H1 (cell line): Measurements from ENCODE around the gene F10. TPM values are rescaled to one million over a fixed set of nuclear protein-coding genes. Genes with fewer than 3 reads are reported as not detected.
A peak's percentile ranks its signal among the peaks of the same experiment; 100 is the strongest.

Source experiments
- CTCF ChIA-PET: fragments of 300-600 bp; sonication (Branson Sonifier 250); formaldehyde crosslinking; loops from one replicate; lab custom pipeline; 2021; ENCODE audit not compliant: partially characterized antibody; lab: Charles Lee
- POLR2A ChIA-PET: fragments of 300-600 bp; sonication (Branson Sonifier 250); formaldehyde crosslinking; loops from one replicate; lab custom pipeline; 2021; ENCODE audit warnings: inconsistent platforms; ENCODE audit not compliant: partially characterized antibody; lab: Charles Lee
- DNase-seq, 2 experiments: peaks; one replicate each; pipeline versions ENCODE4 v3.0.0 to v3.0.0-alpha.2; 2010 to 2022; ENCODE audit warnings: low spot score in 2 of 2, low read depth in 1 of 2, mixed read lengths in 1 of 2
- FAIRE-seq: peaks from 2 replicates; lab custom pipeline; 2011; peaks lifted over from hg19 to GRCh38; lab: Jason Lieb, UNC
- H2AFZ ChIP-seq: 2 replicates; pipeline ENCODE4 v1.8.1; 2012; ENCODE audit warnings: low read length, inconsistent platforms
- H2AK5ac ChIP-seq: 2 replicates; pipeline ENCODE4 v1.6.1; 2013; ENCODE audit warnings: low read depth, low read length
- H2BK120ac ChIP-seq: replicated peaks from 2 replicates; pipeline ENCODE3; 2013; ENCODE audit warnings: low read depth, low read length, inconsistent platforms
- H2BK12ac ChIP-seq: 2 replicates; pipeline ENCODE4 v1.6.1; 2013; ENCODE audit warnings: low read depth, low read length
- H2BK15ac ChIP-seq: 2 replicates; pipeline ENCODE4 v1.6.1; 2013; ENCODE audit warnings: low read length
- H2BK20ac ChIP-seq: 2 replicates; pipeline ENCODE4 v1.6.1; 2013; ENCODE audit warnings: low read length
- H2BK5ac ChIP-seq: 2 replicates; pipeline ENCODE4 v1.6.1; 2013; ENCODE audit warnings: low read depth, low read length
- H3K14ac ChIP-seq: 2 replicates; pipeline ENCODE4 v1.6.1; 2013; ENCODE audit warnings: inconsistent platforms; ENCODE audit not compliant: insufficient read length
- H3K18ac ChIP-seq: 2 replicates; pipeline ENCODE4 v1.6.1; 2013; ENCODE audit warnings: low read length; ENCODE audit errors: extremely low read depth
- H3K23ac ChIP-seq: 2 replicates; pipeline ENCODE4 v1.6.1; 2013; ENCODE audit warnings: inconsistent platforms; ENCODE audit not compliant: insufficient read length
- H3K23me2 ChIP-seq: 2 replicates; pipeline ENCODE4 v1.6.1; 2013; ENCODE audit warnings: low read depth, low read length
- H3K27ac ChIP-seq: 2 replicates; pipeline ENCODE4 v1.6.1; 2011; ENCODE audit warnings: low read depth, low read length, inconsistent platforms
- H3K27me3 ChIP-seq, 4 experiments: replicated peaks in 1 of 4; 1 replicate in 1 of 4; 2 replicates in 3 of 4; pipeline versions ENCODE4 v1.6.1 to v1.8.1; 2011 to 2013; ENCODE audit warnings: low read length in 3 of 4, mild to moderate bottlenecking in 3 of 4, inconsistent platforms in 2 of 4, mixed read lengths in 2 of 4, moderate library complexity in 1 of 4; ENCODE audit not compliant: control insufficient read depth in 3 of 4, insufficient read depth in 3 of 4; ENCODE audit errors: extremely low read depth in 1 of 4
- H3K36me3 ChIP-seq, 4 experiments: 2 replicates each; pipeline versions ENCODE4 v1.6.1 to v1.8.1; 2011 to 2013; ENCODE audit warnings: mild to moderate bottlenecking in 4 of 4, low read length in 3 of 4, moderate library complexity in 2 of 4, control low read depth in 1 of 4, inconsistent platforms in 1 of 4; ENCODE audit not compliant: insufficient read depth in 4 of 4, control insufficient read depth in 2 of 4
- H3K4ac ChIP-seq: replicated peaks from 2 replicates; pipeline ENCODE3; 2013; ENCODE audit warnings: low read length, low read depth, mixed read lengths, inconsistent platforms; ENCODE audit not compliant: insufficient read length
- H3K4me1 ChIP-seq, 4 experiments: replicated peaks in 1 of 4; 1 replicate in 1 of 4; 2 replicates in 3 of 4; pipeline versions ENCODE4 v1.6.1 to v1.8.1; 2011 to 2013; ENCODE audit warnings: low read length in 3 of 4, inconsistent platforms in 2 of 4, mixed read lengths in 1 of 4; ENCODE audit not compliant: insufficient read depth in 4 of 4, control insufficient read depth in 3 of 4
- H3K4me2 ChIP-seq, 2 experiments: 2 replicates each; pipeline versions ENCODE4 v1.6.1 to v1.8.1; 2011 to 2013; ENCODE audit warnings: low read depth in 2 of 2, low read length in 2 of 2, control low read depth in 1 of 2, inconsistent platforms in 1 of 2, mild to moderate bottlenecking in 1 of 2; ENCODE audit not compliant: insufficient read depth in 1 of 2
- H3K4me3 ChIP-seq, 4 experiments: fragments of 200-600, 300-600 bp in 1 of 4; sonication (generic), shearing (Covaris generic), sonication (Bioruptor Twin) in 1 of 4; 2 replicates each; pipeline versions ENCODE4 v1.5.1 to v1.8.1; 2011 to 2016; ENCODE audit warnings: low read length in 4 of 4, low read depth in 3 of 4, control low read depth in 2 of 4, inconsistent platforms in 2 of 4, mild to moderate bottlenecking in 2 of 4, mixed read lengths in 1 of 4, moderate library complexity in 1 of 4; ENCODE audit not compliant: insufficient read depth in 2 of 4; ENCODE audit errors: extremely low read depth in 1 of 4
- H3K56ac ChIP-seq: replicated peaks from 2 replicates; pipeline ENCODE3; 2013; ENCODE audit warnings: low read depth, mild to moderate bottlenecking, mixed read lengths, low read length, inconsistent platforms; ENCODE audit not compliant: insufficient read length
- H3K79me1 ChIP-seq: 2 replicates; pipeline ENCODE4 v1.6.1; 2013; ENCODE audit warnings: low read depth, low read length, control low read depth
- H3K79me2 ChIP-seq, 2 experiments: 2 replicates each; pipeline versions ENCODE4 v1.6.1 to v1.8.1; 2012 to 2013; ENCODE audit warnings: low read length in 2 of 2, mild to moderate bottlenecking in 2 of 2, inconsistent platforms in 1 of 2; ENCODE audit not compliant: insufficient read depth in 2 of 2, control insufficient read depth in 1 of 2
- H3K9ac ChIP-seq, 4 experiments: replicated peaks in 1 of 4; 1 replicate in 1 of 4; 2 replicates in 3 of 4; pipeline versions ENCODE4 v1.6.1 to v1.8.1; 2011 to 2013; ENCODE audit warnings: low read depth in 3 of 4, low read length in 3 of 4, control low read depth in 2 of 4, mild to moderate bottlenecking in 2 of 4, moderate library complexity in 2 of 4, inconsistent platforms in 1 of 4; ENCODE audit errors: extremely low read depth in 1 of 4
- H3K9me3 ChIP-seq, 2 experiments: 2 replicates each; pipeline versions ENCODE4 v1.6.1 to v1.8.1; 2012 to 2013; ENCODE audit warnings: mild to moderate bottlenecking in 2 of 2, moderate library complexity in 2 of 2, control low read depth in 1 of 2, inconsistent platforms in 1 of 2, low read depth in 1 of 2, low read length in 1 of 2, mixed read lengths in 1 of 2; ENCODE audit not compliant: insufficient read depth in 2 of 2
- H4K20me1 ChIP-seq, 2 experiments: replicated peaks in 1 of 2; 2 replicates each; pipeline versions ENCODE3 to v1.8.1; 2011 to 2013; ENCODE audit warnings: inconsistent platforms in 2 of 2, low read length in 2 of 2, mild to moderate bottlenecking in 1 of 2; ENCODE audit not compliant: insufficient read depth in 2 of 2, control insufficient read depth in 1 of 2
- H4K5ac ChIP-seq: 2 replicates; pipeline ENCODE4 v1.6.1; 2013; ENCODE audit warnings: low read length, low read depth, mixed read lengths, inconsistent platforms; ENCODE audit not compliant: insufficient read length
- H4K8ac ChIP-seq: 2 replicates; pipeline ENCODE4 v1.8.0; 2013; ENCODE audit warnings: mild to moderate bottlenecking, moderate library complexity, low read length, inconsistent platforms; ENCODE audit not compliant: insufficient read depth; ENCODE audit errors: extremely low read depth
- H4K91ac ChIP-seq: replicated peaks from 2 replicates; pipeline ENCODE3; 2013; ENCODE audit warnings: low read length, mixed read lengths, inconsistent platforms; ENCODE audit not compliant: insufficient read length
- KDM1A ChIP-seq: fragments of 200-600, 300-600 bp; sonication (generic); IDR thresholded peaks from 2 replicates; pipeline ENCODE4 v1.7.1; 2016; ENCODE audit warnings: mild to moderate bottlenecking, low read length, borderline replicate concordance
- MAFK ChIP-seq: IDR thresholded peaks from 2 replicates; pipeline ENCODE4 v1.6.1; 2012; ENCODE audit warnings: low read depth, mild to moderate bottlenecking, improper control_type of control experiment, low read length
- POLR2A ChIP-seq, 2 experiments: IDR thresholded peaks; 1 replicate in 1 of 2; 2 replicates in 1 of 2; pipeline ENCODE4 v1.6.1; 2011; ENCODE audit warnings: low read depth in 2 of 2, low read length in 2 of 2, mild to moderate bottlenecking in 2 of 2; ENCODE audit errors: control extremely low read depth in 1 of 2
- SAP30 ChIP-seq: fragments of 300-600 bp; sonication (generic); IDR thresholded peaks from 2 replicates; pipeline ENCODE4 v1.7.1; 2012; ENCODE audit warnings: low read length, moderate library complexity, mild to moderate bottlenecking, inconsistent platforms; ENCODE audit not compliant: insufficient read depth, insufficient replicate concordance
- WGBS, 2 experiments: shearing (Covaris generic) in 1 of 2; methylation state at CpG; one replicate each; pipeline versions ENCODE4 v1.1.6 to v1.1.7; 2013 to 2015; ENCODE audit warnings: low lambda C conversion rate in 2 of 2, mixed read lengths in 2 of 2, inconsistent platforms in 1 of 2, low coverage in 1 of 2, missing lambda C conversion rate in 1 of 2; ENCODE audit not compliant: insufficient replicate concordance in 2 of 2, insufficient coverage in 1 of 2, insufficient read length in 1 of 2; ENCODE audit errors: extremely low coverage in 1 of 2, missing lambda C conversion rate in 1 of 2; 5-methylcytosine and 5-hydroxymethylcytosine counted together
- polyA plus RNA-seq, 7 experiments: library from polyadenylated mRNA; depleted of rRNA in 3 of 7; stranded (reverse) in 5 of 7; unstranded in 2 of 7; fragments of >200 nt in 5 of 7; fragments of 200-250 nt in 2 of 7; gene quantifications; 1 replicate in 5 of 7; 2 replicates in 1 of 7; 4 replicates in 1 of 7; pipeline versions ENCODE4 v1.2.1 to v1.2.3, GENCODE V29; 2011 to 2013; ENCODE audit warnings: missing spikeins in 2 of 7, mixed read lengths in 2 of 7
- total RNA-seq: library from RNA; stranded (reverse); fragmentation: NEBNext Ultra II Directional; extraction: Animal tissue kit (Norgen Biotek cat#: 25700); gene quantifications from 2 replicates; pipeline ENCODE4 v1.2.1, GENCODE V29; 2021

The F10 gene
- total and polyA plus RNA-seq, 2 of the 8 experiments (the other 6 are each of a cell fraction or from before 2014, with no cell fraction given) = 2.0 to 4.2 TPM

- Histone ChIP-seq H3K23ac (no peak overlapping the region), H3K36me3 (no peaks in the 10 kb centered on the region; a peak in 1 of 8 replicates), H3K9ac (peak overlapping the region in 1 of 4 experiments; percentile 6; a peak in 2 of 7 replicates), H2BK5ac (no peak overlapping the region), H3K4me3 (no peak overlapping the region), H2AFZ (no peak overlapping the region), H3K4me1 (peaks cover 0 to 10% (median 8%) of the 10 kb centered on the region in 4 experiments; a peak in 5 of 7 replicates), H3K27ac (no peak overlapping the region), H2BK12ac (no peak overlapping the region), H2BK20ac (no peak overlapping the region), H3K79me1 (no peaks in the 10 kb centered on the region), H3K4me2 (no peak overlapping the region), H2BK15ac (no peak overlapping the region; the same call in 1 of the 2 replicates), H4K5ac (no peak overlapping the region), H4K91ac (peak overlapping the region; percentile 10), H3K79me2 (no peaks in the 10 kb centered on the region), H3K27me3 (no peaks in the 10 kb centered on the region; a peak in 2 of 7 replicates), H2AK5ac (peak overlapping the region; percentile 94; the same call in 1 of the 2 replicates), H3K9me3 (peaks cover 3% of the 10 kb centered on the region in 2 experiments; a peak in 2 of 4 replicates), H3K56ac (no peak overlapping the region), H3K18ac (no peak overlapping the region; the same call in 1 of the 2 replicates), H4K8ac (no peak overlapping the region), H4K20me1 (peaks cover 0 to 4% of the 10 kb centered on the region in 2 experiments), H3K4ac (no peak overlapping the region), H3K14ac (no peak overlapping the region), H2BK120ac (no peak overlapping the region), H3K23me2 (no peaks in the 10 kb centered on the region)
- WGBS, 2 experiments = 89% methylated on average over 16 of the region's 16 CpGs; no CpG with 5 or more reads in 1 of the 2 experiments
- ChIA-PET CTCF (interaction anchor here (1.8 to 2.4 kb wide), 2 partner anchors 34 to 89 kb away, joined by 6 read pairs; no protein-coding TSS in a partner anchor), POLR2A (interaction anchor here (1.7 kb wide), 1 partner anchor 30 kb away, joined by 5 read pairs; no protein-coding TSS in a partner anchor)
- FAIRE-seq (no peak), DNase-seq (peak in 1 of 2 experiments; percentile 33)
- TF ChIP-seq KDM1A = peak; percentile 72; the same call in 1 of the 2 replicates
- no peak for TF ChIP-seq POLR2A (IDR thresholded peaks at IDR 0.05; ENCODE audit: control extremely low read depth in 1 of 2, low read depth in 2 of 2, low read length in 2 of 2)
- no peak for TF ChIP-seq SAP30
- TF ChIP-seq MAFK = no peak
Measured at GRCh38 chr13:113119166-113119821, 3.3 kb upstream of the F10 start.
